GM18505 (cell line): Measurements from ENCODE around the gene MKS1.

Experiments
- ATAC-seq: cut with Tn5 transposase; IDR thresholded peaks from one replicate; pipeline ENCODE4 v1.9.1; 2021; ENCODE audit not compliant: unreplicated experiment
- POLR2A ChIP-seq: IDR thresholded peaks from 4 replicates; pipeline ENCODE4 v1.6.1; 2011; ENCODE audit warnings: borderline replicate concordance; ENCODE audit not compliant: insufficient read depth, insufficient read length; ENCODE audit errors: extremely low read depth

The MKS1 gene

DNA sequence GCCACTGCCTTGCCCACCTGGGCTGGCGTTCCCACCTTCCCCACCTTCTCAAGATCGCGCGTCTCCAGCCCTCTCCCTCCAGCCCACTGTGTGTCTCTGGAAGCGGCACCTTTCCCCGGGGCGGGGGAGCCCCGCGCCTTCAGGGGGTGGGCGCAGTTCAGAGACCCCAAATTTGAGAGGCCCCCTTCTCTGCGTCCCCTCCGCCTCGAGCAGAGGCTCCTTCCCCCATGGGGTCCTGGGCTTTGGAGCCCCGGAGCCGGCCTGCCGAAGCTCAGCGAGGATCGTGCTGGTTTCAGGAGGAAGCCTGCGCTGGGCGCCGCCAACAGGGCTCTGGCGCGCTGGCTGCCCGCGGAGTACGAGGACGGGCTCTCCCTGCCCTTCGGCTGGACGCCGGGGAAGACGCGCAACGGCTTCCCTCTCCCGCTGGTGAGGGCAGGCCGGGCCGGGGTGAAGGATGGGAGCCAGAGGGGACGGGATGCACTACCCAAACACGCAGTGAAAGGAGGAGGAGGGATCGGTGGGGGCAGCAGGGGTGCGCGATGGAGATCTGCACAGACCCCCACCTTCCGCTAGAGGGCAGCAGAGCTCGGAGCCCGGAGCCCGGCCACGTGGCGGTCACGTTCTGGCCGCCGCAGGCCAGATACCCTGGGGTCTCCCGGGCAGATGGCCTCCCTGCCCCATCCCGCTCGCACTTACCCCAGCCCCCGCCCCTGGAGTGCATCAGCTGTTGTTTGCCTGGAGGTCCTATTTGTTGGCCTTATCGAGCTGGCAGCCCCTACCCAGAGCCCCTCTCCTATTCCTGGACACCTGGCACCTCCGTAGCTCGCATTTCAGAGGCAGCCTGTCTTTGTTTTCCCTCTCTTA is 30.4 kb upstream of the MKS1 start:
- ATAC-seq = peak; percentile 58
- TF ChIP-seq POLR2A = no peak

DNA sequence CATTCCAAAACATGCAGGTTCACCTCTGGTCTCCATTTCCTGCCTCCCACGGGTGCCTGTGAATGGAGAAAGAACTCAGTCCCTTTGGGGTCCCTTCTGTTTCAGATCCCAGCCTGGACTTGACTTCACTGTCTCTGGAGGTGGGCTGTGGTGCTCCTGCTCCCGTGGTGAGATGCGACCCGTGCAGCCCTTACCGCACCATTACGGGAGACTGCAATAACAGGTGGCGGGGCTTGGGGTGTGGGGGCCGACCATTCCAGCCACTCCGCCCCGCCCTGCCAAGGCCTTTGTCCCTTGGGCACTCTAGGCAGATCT is 29.9 kb upstream of the MKS1 start:
- no peak for TF ChIP-seq POLR2A
- ATAC-seq = no peak

DNA sequence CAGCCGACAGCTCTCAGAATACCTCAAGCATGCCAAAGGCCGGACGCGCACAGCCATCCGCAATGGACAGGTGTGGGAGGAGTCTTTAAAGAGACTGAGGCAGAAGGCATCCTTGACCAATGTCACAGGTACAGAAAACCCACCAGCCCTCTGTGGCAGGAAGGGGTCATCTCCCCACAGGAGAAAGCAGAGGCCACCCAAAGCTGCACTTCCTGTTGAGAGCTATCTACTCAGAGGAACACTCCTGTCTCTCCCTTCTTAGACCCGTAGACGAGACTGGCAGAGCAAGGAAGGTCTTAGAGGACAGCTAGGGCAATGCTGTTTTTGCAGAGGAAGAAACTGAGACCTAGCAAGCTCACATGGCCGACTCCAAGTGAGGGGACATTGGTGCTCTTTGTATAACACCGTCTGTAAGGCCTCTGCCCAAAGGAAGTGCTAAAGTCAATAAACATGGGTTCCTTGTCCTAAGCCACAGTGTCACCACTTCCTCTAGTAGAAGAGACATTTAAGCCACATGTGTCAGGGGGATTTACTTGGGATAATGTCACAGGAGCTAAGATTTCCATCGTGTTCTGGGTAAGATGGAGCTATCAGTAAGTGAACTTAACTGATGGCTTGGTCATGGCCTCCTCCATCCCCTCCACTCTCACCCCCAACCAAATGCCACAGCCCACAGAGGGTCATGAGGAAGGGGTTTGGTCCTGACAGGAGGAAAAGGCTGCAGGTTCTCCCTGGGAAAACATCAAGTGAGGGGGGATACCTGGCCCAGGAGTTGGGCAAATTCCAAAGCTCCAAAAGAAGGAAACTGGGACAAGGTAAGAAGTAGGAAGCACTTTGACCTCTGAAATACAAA is 28.7 kb upstream of the MKS1 start:
- TF ChIP-seq POLR2A = no peak

DNA sequence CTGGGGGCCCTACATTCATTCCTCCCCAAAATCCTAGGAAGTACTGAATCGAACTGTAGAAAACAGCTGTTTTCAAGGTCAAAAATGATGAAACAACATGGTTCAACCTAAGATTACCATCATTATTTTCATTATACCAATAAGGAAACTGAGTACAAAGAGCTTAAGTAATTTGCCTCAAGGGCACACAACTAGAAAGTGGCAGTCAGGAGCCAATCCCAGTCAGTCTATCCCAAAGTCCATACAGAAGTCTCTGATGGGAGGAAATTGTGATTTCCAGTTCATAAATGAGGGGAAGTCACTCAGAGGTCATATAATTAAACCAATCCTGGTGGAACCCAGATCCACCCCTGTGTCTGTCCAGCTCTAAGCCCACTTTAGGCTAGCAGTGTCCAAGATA is 27.7 kb upstream of the MKS1 start:
- no peak for TF ChIP-seq POLR2A
- no peak for ATAC-seq

More for the DNA sequence above, 28.7 kb upstream of the MKS1 start:
- ATAC-seq = no peak

DNA sequence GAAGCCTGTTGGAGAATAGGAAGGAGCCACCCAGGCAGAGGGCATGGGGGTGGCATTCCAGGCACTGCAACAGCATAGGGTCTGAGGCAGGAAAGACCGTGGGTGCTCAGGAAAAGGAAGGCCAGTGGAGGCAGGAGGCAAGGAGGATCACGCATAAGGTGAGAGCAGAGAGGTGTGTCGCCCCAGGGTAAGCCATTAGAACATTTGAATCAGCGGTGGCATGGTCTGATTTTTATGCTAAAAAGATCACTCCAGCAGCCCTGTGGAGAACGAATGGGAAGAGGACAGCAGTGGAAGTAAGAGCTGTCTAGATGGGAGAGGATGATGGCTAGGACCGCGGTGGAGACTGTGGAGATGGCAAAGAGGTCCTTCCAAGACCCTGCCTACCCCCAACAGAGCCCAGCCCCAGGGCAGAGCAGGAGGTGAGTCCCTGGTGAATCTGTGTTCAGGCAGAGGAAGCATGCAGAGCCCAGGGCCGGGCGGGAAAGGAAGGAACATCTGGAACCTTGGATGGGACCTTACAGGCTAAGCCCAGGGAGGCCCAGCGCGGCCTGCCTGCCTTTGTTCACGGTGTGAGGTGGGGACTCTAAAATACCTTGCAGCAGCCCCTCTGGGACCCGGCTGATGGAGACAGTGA is 27.2 kb upstream of the MKS1 start:
- no peak for ATAC-seq
- TF ChIP-seq POLR2A = no peak

DNA sequence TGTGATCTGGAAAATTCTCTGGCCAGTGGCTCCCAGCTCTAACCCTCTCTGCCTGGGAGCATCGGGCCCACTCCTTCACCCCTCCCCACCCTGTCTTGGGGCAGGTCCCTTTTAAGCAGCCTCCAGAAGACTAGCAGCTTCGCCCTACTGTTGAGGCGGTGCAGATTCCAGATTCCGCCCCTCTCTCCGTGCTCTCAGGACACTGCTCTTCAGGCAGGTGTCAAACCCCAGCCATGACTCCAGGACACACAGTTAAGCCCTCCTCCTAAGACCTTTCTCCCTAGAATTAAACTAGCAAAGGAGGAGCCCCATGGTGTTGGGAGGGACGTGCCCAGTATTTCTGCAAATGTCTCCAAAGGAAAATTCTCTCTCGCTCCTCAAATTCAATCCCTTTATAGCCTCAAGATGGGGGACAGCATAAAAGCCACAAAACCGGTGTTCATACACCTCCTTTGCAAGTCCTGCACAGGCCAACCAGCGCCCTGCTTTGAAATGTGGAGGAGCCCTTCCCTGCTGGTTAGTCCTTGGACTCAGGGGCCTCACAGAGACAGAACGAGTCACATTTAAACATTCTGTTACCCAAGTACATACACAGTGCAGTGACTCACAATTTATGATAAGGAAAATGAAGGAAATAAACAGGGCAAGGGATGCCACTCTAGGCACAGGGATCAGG is 26.5 kb upstream of the MKS1 start:
- no peak for ATAC-seq
- no peak for TF ChIP-seq POLR2A

GRCh38 chr17:58244963-58245362 is 25.9 kb upstream of the MKS1 start:
- TF ChIP-seq POLR2A = no peak
- ATAC-seq = no peak

DNA sequence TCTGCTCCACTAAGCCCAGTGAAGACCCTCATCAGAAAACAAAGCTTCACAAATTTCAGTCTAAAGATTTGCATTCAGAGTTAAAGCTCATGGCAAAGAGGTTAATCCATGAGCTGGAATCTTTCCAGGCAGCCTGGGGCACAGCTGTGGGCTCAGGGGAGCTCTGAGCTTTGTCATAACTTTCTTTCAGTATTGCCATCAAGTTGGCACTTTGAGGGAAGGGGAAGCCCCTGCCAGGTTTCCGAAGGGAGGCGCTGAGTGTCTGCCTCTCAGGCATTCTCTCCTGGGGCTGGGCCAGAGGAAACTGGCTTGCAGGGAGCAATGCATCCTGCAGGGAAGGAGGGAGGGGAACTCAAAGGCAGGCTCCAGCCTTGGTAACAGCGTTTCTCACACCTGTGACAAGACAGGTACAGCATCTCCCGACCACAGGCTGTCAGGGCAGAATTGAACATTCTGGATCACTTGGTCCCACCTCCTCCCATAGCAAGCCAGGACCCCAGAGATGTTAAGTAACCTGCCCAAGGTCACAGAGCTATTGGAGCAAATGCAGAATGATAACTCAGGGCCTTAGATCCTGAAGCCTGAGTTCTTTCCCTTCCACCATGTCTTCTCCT is 23.2 kb upstream of the MKS1 start:
- no peak for TF ChIP-seq POLR2A
- no peak for ATAC-seq

- TF ChIP-seq POLR2A = no peak
- no peak for ATAC-seq
These were observed 20.9 kb upstream of the MKS1 start for GRCh38 chr17:58239987-58240386.

- TF ChIP-seq POLR2A = no peak
- ATAC-seq = no peak
These were observed 19.1 kb upstream of the MKS1 start, which contains the start of gene LPO for GRCh38 chr17:58238147-58238634. Gene LPO, plus strand, starts transcription at chr17:58238584. Its CDS starts 4,396 bp downstream, at chr17:58242980.

DNA sequence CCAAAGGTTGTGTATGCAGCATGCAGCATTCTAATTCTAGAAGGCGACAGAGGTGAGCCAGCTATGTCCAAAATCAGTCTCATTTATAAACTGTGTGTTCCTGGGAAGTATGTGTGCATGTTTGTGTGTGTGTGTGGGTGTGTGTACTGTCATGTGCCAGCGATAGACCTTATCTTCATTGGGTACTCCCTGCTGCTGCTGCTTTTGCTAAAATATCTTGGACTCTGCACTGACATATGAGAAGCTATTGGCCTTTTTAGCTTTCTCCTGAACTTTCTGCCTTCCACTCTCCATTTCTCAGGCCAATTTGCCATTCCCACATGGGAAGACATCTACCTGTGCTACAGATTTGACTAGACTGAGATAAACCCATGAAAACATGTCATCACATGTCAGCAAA is 17.3 kb upstream of the MKS1 start:
- TF ChIP-seq POLR2A = no peak
- ATAC-seq = no peak

- no peak for TF ChIP-seq POLR2A
- no peak for ATAC-seq
These were observed 16.8 kb upstream of the MKS1 start for GRCh38 chr17:58235821-58236220.

- ATAC-seq = no peak
- no peak for TF ChIP-seq POLR2A
These were observed 15.5 kb upstream of the MKS1 start for GRCh38 chr17:58234512-58234911.

DNA sequence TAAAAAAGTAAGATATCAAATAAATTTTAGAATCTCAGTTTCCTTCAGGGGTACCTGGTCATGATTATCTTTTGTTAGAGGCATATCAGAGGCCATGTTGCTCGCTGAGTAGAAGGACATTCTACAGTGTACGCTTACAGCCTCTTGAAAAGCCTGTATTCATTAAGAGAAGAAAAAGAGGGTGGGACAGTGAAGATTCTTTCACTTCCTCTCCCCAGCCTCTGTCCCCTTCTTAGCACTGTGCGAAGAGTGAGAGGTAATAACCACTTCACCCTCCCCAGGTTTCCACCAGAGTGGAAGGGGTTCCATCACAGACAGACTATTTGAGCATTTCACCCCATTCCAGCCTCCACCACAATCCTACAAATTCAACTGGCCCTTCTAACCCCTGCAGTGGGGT is 14.5 kb upstream of the MKS1 start:
- peak; percentile 63 for ATAC-seq

More for the DNA sequence above, 14.5 kb upstream of the MKS1 start:
- no peak for TF ChIP-seq POLR2A
